Mesenteric fat pad (tissue), 1 donor: Measurements from ENCODE around the gene BIN1. TPM values are rescaled to one million over a fixed set of nuclear protein-coding genes. Genes with fewer than 3 reads are reported as not detected.

Source experiments
- DNase-seq: peaks from one replicate; pipeline ENCODE4 v3.0.0-alpha.2; 2020; ENCODE audit warnings: low spot score
- total RNA-seq: library from RNA; stranded (reverse); fragmentation: NEBNext Ultra II Directional; extraction: Animal tissue kit (Norgen Biotek cat#: 25700); gene quantifications from one replicate; pipeline ENCODE4 v1.2.1, GENCODE V29; 2021
- donor health status: DM: yes; HTN: yes; CAD: no.

BIN1 gene
- total RNA-seq, 1 donor from 2014 or later = 87.0 TPM

GRCh38 chr2:127004893-127005600 is 101.9 kb downstream of the BIN1 start:
- DNase-seq = no peak

DNA sequence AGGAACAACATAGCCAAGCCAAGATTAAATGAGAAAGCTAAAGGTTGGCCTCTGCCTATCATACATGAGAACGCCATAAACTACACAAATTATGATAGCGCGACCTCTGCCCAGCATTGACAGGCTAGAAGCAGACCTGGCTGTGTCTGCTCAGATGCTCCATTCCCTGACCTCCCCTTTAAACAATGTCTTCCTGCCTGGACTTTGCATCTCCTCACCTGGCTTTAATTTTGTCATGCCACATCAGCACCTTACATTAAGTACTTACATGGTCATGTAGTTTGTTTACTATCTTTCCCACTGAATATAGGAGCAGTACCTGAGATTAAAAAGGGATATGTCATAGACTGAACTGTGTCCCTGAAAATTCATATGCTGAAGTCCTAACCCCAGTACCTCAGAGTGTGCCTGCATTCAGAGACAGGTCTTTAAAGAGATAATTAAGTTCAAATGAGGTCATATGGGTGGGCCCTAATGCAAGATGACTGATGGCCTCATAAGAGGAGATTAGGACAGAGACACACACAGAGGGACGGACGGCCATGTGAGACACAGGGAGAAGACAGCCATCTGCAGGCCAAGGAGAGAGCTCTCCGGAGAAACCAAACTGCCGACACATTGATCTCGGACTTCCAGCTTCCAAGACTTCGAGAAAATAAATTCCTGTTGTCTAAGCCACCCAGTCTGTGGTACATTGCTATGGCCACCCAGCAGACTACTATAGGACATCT is 103.7 kb downstream of the BIN1 start:
- no peak for DNase-seq

GRCh38 chr2:127001751-127002150 is 105.2 kb downstream of the BIN1 start:
- no peak for DNase-seq

DNA sequence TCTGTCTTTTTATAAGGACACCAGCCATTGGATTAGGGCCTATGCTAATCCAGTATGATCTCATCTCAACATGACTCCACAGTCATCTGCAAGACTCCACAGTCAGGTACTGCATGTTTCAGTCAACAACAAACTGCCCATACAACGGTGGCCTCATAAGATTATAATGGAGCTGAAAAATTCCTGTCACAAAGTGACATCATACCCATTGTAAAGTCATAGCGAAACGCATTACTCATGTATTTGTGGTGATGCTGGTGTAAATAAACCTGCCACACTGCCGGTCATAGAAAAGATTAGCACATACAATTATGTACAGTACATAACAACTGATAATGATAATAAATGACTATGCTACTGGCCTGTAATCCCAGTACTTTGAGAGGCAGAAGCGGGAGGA is 106.0 kb downstream of the BIN1 start:
- no peak for DNase-seq

DNA sequence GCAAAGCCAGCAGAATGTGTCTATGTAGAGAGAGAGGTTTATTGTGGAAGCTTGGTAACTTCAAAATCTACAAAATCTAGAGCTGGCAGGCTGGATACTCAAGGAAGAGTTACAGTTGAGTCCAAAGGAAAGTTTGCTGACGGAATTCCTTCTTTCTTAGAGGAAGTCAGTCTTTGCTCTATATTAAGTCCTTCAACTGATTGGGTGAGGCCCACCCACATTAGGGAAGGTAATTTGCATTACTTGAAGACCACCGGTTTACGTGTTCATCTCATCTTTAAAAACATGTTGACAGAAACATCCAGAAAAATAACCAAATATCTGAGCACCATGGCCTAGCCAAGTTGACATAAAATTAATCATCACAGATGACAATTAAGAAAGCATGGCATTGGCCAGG is 106.8 kb downstream of the BIN1 start:
- no peak for DNase-seq

- DNase-seq = no peak
Measured at GRCh38 chr2:126999106-126999756, 107.7 kb downstream of the BIN1 start.

DNA sequence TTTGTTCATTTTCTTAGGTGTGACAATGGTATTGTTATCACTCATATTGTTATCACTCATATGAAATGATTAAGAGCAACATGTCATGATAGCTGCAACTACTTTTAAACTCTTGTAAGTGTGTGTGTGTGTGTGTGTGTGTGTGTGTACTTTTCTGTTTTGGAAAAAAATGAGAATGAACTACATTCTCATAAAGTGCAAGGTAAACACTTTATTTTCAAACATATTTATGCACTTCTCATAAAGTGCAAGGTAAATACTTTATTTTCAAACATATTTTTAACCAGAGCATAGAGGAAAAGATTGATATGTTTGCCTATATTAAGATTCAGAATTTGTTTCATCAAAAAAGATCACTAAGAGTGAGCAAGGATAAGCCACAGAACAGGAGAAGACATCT is 108.5 kb downstream of the BIN1 start:
- DNase-seq = no peak

Other genes with a start within 250 kb of the BIN1 start
- gene TEX51, start 208.3 kb downstream of the BIN1 start, total RNA-seq = not detected
- gene CYP27C1, start 113.1 kb upstream of the BIN1 start, total RNA-seq = 1.1 TPM
- 36.3 TPM for gene ERCC3, start 187.0 kb upstream of the BIN1 start, total RNA-seq